ENCODE data around the gene CYP4F8. TPM values are rescaled to one million over a fixed set of nuclear protein-coding genes. Genes with fewer than 3 reads are reported as not detected.
"Not testable (repeated sequence)": the region's sequence is repeated elsewhere in the genome, so short reads cannot be mapped to it uniquely, and the experiment has no call there.

Gene CYP4F8
- total RNA-seq, 4 donors from 2014 or later: not detected

GRCh38 chr19:15643387-15643786 lies 28.4 kb downstream of the CYP4F8 start:
- Histone ChIP-seq H3K4me1 (peaks cover 0 to 10% (median 2%) of the 10 kb centered on the region in 4 donors), H3K27me3 (peaks cover 0 to 5% (median 0%) of the 10 kb centered on the region in 4 donors), H3K4me3 (no peak overlapping the region), H3K9me3 (no peaks in the 10 kb centered on the region), H3K36me3 (no peaks in the 10 kb centered on the region), H3K27ac (replicated peaks in 1 of 4) (no peak overlapping the region)
- intact Hi-C loops (cut with DNase I): no loop called here
- 74% methylated on average over 3 of the region's 3 CpGs for WGBS
- peak; percentile 47 for DNase-seq (ENCODE audit: extremely low spot score)
- TF ChIP-seq POLR2A (IDR thresholded peaks at IDR 0.05; ENCODE audit: low read depth) (no peak), CTCF (IDR thresholded peaks at IDR 0.05) (no peak), EP300 (IDR thresholded peaks at IDR 0.05) (no peak), POLR2AphosphoS5 (IDR thresholded peaks at IDR 0.05) (no peak)

- no peaks in the 10 kb centered on the region for H3K36me3 ChIP-seq
- TF ChIP-seq POLR2AphosphoS5 (IDR thresholded peaks at IDR 0.05): no peak
- no peak for TF ChIP-seq EP300 (IDR thresholded peaks at IDR 0.05)
- TF ChIP-seq POLR2A (IDR thresholded peaks at IDR 0.05; ENCODE audit: low read depth): no peak
- no peak for TF ChIP-seq CTCF (IDR thresholded peaks at IDR 0.05)
- peaks cover 0 to 5% (median 0%) of the 10 kb centered on the region in 4 donors for H3K27me3 ChIP-seq
- peaks cover 0 to 10% (median 2%) of the 10 kb centered on the region in 4 donors for H3K4me1 ChIP-seq
- H3K27ac ChIP-seq (replicated peaks in 1 of 4): no peak overlapping the region
- 79% methylated on average over 3 of the region's 3 CpGs for WGBS
- intact Hi-C loops (cut with DNase I): no loop called here
- H3K4me3 ChIP-seq: no peak overlapping the region
- no peaks in the 10 kb centered on the region for H3K9me3 ChIP-seq
- peak; percentile 75 for DNase-seq (ENCODE audit: extremely low spot score)
These were observed 29.2 kb downstream of the CYP4F8 start for GRCh38 chr19:15644066-15644741.

DNA sequence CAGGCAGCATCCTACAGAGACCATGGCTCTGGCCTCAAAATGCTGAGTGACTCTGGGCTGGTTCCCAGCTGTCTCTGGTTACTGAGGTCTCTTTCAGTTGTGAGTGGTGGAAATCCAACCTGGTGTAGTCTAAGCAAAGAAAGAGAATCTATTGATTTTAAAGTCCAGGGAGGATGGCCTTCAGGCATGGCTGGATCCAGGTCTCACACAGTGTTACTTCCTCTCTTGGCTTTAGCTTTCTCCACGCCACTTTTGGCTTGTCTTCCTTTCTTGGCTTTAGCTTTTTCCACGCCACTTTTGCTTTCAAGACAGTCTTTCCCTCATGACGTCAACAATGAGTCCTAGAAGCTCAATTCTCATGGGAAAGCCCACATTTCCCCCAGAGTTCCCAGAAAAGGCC lies 29.8 kb downstream of the CYP4F8 start:
- TF ChIP-seq POLR2AphosphoS5 (IDR thresholded peaks at IDR 0.05): no peak
- no peak for TF ChIP-seq CTCF (IDR thresholded peaks at IDR 0.05)
- TF ChIP-seq POLR2A (IDR thresholded peaks at IDR 0.05; ENCODE audit: low read depth): no peak
- TF ChIP-seq EP300 (IDR thresholded peaks at IDR 0.05): no peak

GRCh38 chr19:15649526-15649925 lies 34.5 kb downstream of the CYP4F8 start:
- DNase-seq (ENCODE audit: extremely low spot score): peak; percentile 55
- no peak overlapping the region for H3K27ac ChIP-seq (replicated peaks in 1 of 4)
- no peaks in the 10 kb centered on the region for H3K4me1 ChIP-seq
- 90% methylated on average over 2 of the region's 2 CpGs for WGBS
- H3K27me3 ChIP-seq: peaks cover 0 to 31% (median 0%) of the 10 kb centered on the region in 4 donors
- no peak overlapping the region for H3K4me3 ChIP-seq
- TF ChIP-seq POLR2A (IDR thresholded peaks at IDR 0.05; ENCODE audit: low read depth) (no peak), POLR2AphosphoS5 (IDR thresholded peaks at IDR 0.05) (no peak), CTCF (IDR thresholded peaks at IDR 0.05) (no peak), EP300 (IDR thresholded peaks at IDR 0.05) (no peak)
- intact Hi-C loops (cut with DNase I): no loop called here
- no peaks in the 10 kb centered on the region for H3K36me3 ChIP-seq
- no peaks in the 10 kb centered on the region for H3K9me3 ChIP-seq

More for the DNA sequence above, 29.8 kb downstream of the CYP4F8 start:
- DNase-seq (ENCODE audit: extremely low spot score): peak; percentile 39
- Histone ChIP-seq H3K4me1 (peaks cover 0 to 10% (median 2%) of the 10 kb centered on the region in 4 donors), H3K27me3 (peaks cover 0 to 5% (median 0%) of the 10 kb centered on the region in 4 donors), H3K36me3 (no peaks in the 10 kb centered on the region), H3K4me3 (no peak overlapping the region), H3K9me3 (no peaks in the 10 kb centered on the region), H3K27ac (replicated peaks in 1 of 4) (no peak overlapping the region)
- intact Hi-C loops (cut with DNase I): no loop called here
- WGBS: 82% methylated on average over 3 of the region's 3 CpGs

DNA sequence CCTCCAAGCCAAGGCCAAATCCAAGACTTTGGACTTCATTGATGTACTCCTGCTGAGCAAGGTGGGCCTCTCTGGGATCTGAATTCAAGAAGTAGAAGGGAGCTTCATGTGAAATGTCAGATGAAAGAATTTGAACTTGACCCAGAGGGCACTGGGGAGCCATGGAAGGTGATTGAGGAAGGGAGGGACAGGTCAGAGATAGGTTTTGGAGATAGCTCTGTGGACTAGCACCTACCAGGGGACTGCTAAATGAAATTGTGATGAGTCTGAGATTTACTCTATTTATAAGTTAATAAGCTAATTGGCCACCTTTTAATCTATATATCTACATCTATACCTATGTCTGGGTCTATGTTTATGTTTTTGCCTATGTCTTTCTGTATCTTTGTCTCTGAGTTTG lies 35.1 kb downstream of the CYP4F8 start:
- peak; percentile 68 for DNase-seq (ENCODE audit: extremely low spot score)
- H3K4me1 ChIP-seq; H3K4me3 ChIP-seq; intact Hi-C loops (cut with DNase I); H3K9me3 ChIP-seq; H3K27ac ChIP-seq (replicated peaks in 1 of 4); H3K36me3 ChIP-seq: not testable (repeated sequence)
- H3K27me3 ChIP-seq: peaks cover 0 to 37% (median 0%) of the 10 kb centered on the region in 4 donors

Measured in esophagus muscularis mucosa (tissue), 4 donors.